LNCAP (cell line): ENCODE data around the gene GMPR2.

ENCODE experiments used
- CTCF ChIP-seq: fragments of 450-650 bp; IDR thresholded peaks from 2 replicates; pipeline ENCODE4 v1.5.1; 2017; ENCODE audit warnings: mild to moderate bottlenecking

GMPR2 gene

GRCh38 chr14:24251880-24252288, 19.2 kb downstream of the GMPR2 start:
- no peak for TF ChIP-seq CTCF

GRCh38 chr14:24252289-24253124, 19.8 kb downstream of the GMPR2 start:
- TF ChIP-seq CTCF: no peak

GRCh38 chr14:24253936-24254335, 21.2 kb downstream of the GMPR2 start:
- TF ChIP-seq CTCF: no peak

GRCh38 chr14:24254630-24255392, 22.1 kb downstream of the GMPR2 start:
- no peak for TF ChIP-seq CTCF

- TF ChIP-seq CTCF: no peak
Measured at GRCh38 chr14:24255438-24255837, 22.7 kb downstream of the GMPR2 start.

DNA sequence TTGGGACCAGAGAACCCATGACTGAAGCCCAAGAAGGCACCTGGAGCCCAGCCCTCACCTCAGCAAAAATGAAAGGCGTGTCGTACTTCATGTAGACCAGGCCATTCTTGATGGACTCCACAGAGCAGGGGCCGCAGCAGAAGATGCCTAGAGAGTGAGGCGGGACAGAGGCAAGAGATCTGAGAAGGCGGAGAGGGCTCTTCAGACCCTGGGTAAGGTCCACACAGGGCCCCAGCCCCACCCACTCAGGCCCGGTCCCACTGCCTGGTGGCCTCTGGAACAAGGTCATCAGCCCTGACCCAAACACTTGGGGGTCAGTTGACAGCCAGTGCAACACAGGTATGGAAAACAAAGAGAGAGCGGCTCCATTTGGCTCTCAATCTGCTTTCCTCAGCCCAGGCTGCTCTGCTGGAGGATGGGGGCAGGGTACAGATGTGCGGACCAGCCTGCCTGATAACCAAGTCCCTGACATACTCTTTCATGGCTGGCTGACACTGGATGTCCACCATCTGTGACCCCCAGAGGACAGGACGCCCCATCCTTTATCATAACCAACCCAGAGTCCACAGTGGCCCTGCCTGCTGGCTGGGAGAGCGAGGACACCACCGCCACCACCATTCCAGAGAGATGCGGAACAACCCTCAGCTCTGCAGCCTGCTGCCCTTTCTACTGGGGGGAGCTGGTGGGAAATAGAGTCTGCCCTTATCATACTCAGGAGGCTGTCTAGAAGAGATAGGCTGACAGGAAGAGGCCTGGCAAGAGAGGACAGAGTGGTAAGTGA, 23.4 kb downstream of the GMPR2 start:
- no peak for TF ChIP-seq CTCF

DNA sequence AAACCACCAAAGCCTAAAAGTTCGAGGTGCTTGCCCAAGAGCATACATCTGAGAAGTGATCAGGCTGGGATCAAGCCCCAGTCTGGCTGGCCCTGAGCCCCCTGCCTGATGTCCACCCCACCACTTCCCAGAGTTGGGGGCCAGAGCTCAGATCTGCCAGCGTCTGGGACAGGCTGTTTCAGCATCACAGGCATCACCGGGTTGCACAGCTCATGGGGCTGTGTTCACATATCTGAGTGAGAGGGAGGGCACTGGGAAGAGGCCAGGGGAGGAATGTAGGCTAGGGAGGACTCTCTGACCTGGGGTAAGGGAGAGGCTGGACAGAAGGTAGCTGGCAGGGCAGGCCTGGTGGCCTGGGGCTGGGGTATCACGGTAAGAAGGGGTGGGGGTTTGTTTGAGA, 24.2 kb downstream of the GMPR2 start:
- no peak for TF ChIP-seq CTCF
